Endodermal cell (in vitro differentiated cells): ENCODE data around the gene RERE. TPM values are rescaled to one million over a fixed set of nuclear protein-coding genes. Genes with fewer than 3 reads are reported as not detected.

ENCODE experiments used
- DNase-seq: peaks from one replicate; pipeline ENCODE4 v3.0.0-alpha.2; 2017
- H3K27ac ChIP-seq: 2 replicates; pipeline ENCODE4 v1.5.1; 2013; ENCODE audit warnings: mild to moderate bottlenecking, low read depth, low read length, moderate library complexity
- H3K27me3 ChIP-seq: 2 replicates; pipeline ENCODE4 v1.6.1; 2013; ENCODE audit warnings: mild to moderate bottlenecking, low read length, moderate library complexity; ENCODE audit not compliant: insufficient read depth, control insufficient read depth, poor library complexity, severe bottlenecking
- H3K36me3 ChIP-seq: 2 replicates; pipeline ENCODE4 v1.7.0; 2013; ENCODE audit warnings: mild to moderate bottlenecking, low read length, moderate library complexity; ENCODE audit not compliant: control insufficient read depth, insufficient read depth
- H3K4me1 ChIP-seq: one replicate; pipeline ENCODE4 v1.7.0; 2013; ENCODE audit warnings: low read length; ENCODE audit not compliant: control insufficient read depth, insufficient read depth
- H3K4me3 ChIP-seq: 2 replicates; pipeline ENCODE4 v1.5.1; 2013; ENCODE audit warnings: mild to moderate bottlenecking, low read length, moderate library complexity
- H3K9ac ChIP-seq: 2 replicates; pipeline ENCODE4 v1.6.1; 2013; ENCODE audit warnings: mild to moderate bottlenecking, low read length, moderate library complexity; ENCODE audit not compliant: poor library complexity, severe bottlenecking; ENCODE audit errors: extremely low read depth
- H3K9me3 ChIP-seq: 2 replicates; pipeline ENCODE4 v1.6.1; 2013; ENCODE audit warnings: mild to moderate bottlenecking, low read length, moderate library complexity; ENCODE audit not compliant: control insufficient read depth
- H3K27ac Mint-ChIP-seq: 2 replicates; pipeline ENCODE4 v1.8.0; 2020; ENCODE audit warnings: mixed read lengths
- H3K27me3 Mint-ChIP-seq: 2 replicates; pipeline ENCODE4 v1.8.0; 2021; ENCODE audit warnings: mild to moderate bottlenecking, mixed read lengths; ENCODE audit not compliant: insufficient read depth
- H3K36me3 Mint-ChIP-seq: 2 replicates; pipeline ENCODE4 v1.8.0; 2020; ENCODE audit warnings: low read depth, mixed read lengths
- H3K4me1 Mint-ChIP-seq: 2 replicates; pipeline ENCODE4 v1.8.0; 2020; ENCODE audit warnings: mixed read lengths
- H3K4me3 Mint-ChIP-seq: 2 replicates; pipeline ENCODE4 v1.8.0; 2020; ENCODE audit warnings: mild to moderate bottlenecking, moderate library complexity, mixed read lengths
- H3K9me3 Mint-ChIP-seq: 2 replicates; pipeline ENCODE4 v1.8.0; 2020; ENCODE audit warnings: mild to moderate bottlenecking, mixed read lengths
- CTCF ChIP-seq: fragments of 200-600 bp; sonication (generic); conservative IDR thresholded peaks from 2 replicates; pipeline ENCODE4 v1.5.0; 2021; ENCODE audit warnings: antibody characterized with exemption, mild to moderate bottlenecking
- WGBS, 2 experiments: methylation state at CpG; one replicate each; pipeline versions ENCODE4 v1.1.5 to v1.1.7; 2013; ENCODE audit warnings: missing lambda C conversion rate in 2 of 2, mixed read lengths in 1 of 2; ENCODE audit not compliant: insufficient coverage in 1 of 2, insufficient read length in 1 of 2; 5-methylcytosine and 5-hydroxymethylcytosine counted together
- total RNA-seq, 2 donors: library from RNA; stranded (reverse); fragmentation: NEBNext Ultra II Directional in 1 of 2; extraction: Animal tissue kit (Norgen Biotek cat#: 25700) in 1 of 2; gene quantifications; 2 replicates in 1 of 2; 3 replicates in 1 of 2; pipeline ENCODE4 v1.2.1, GENCODE V29; 2021

The RERE gene
- total RNA-seq, 2 donors from 2014 or later, result 159 to 179 TPM

GRCh38 chr1:8669606-8670335, 147.7 kb downstream of the RERE start:
- Mint-ChIP-seq H3K36me3 (no peaks in the 10 kb centered on the region), H3K4me3 (no peak overlapping the region), H3K4me1 (peaks cover 66% of the 10 kb centered on the region), H3K27me3 (no peaks in the 10 kb centered on the region), H3K9me3 (no peaks in the 10 kb centered on the region), H3K27ac (peak overlapping the region; percentile 60)
- no peak overlapping the region for H3K27ac ChIP-seq
- H3K4me1 ChIP-seq, result peaks cover 50% of the 10 kb centered on the region
- no peaks in the 10 kb centered on the region for H3K27me3 ChIP-seq
- TF ChIP-seq CTCF, result no peak
- H3K4me3 ChIP-seq, result peak overlapping the region; percentile 16
- H3K36me3 ChIP-seq, result no peaks in the 10 kb centered on the region
- no peak overlapping the region for H3K9ac ChIP-seq
- no peak for DNase-seq
- H3K9me3 ChIP-seq, result no peaks in the 10 kb centered on the region
- 93 to 96% methylated on average over 3 of the region's 4 CpGs for WGBS, 2 experiments

- no peak overlapping the region for H3K4me3 ChIP-seq
- H3K27me3 ChIP-seq, result no peaks in the 10 kb centered on the region
- no peaks in the 10 kb centered on the region for H3K27me3 Mint-ChIP-seq
- no peak overlapping the region for H3K4me3 Mint-ChIP-seq
- H3K9me3 Mint-ChIP-seq, result no peaks in the 10 kb centered on the region
- no peak for DNase-seq
- no peaks in the 10 kb centered on the region for H3K36me3 ChIP-seq
- no peaks in the 10 kb centered on the region for H3K36me3 Mint-ChIP-seq
- 93 to 99% methylated on average over 3 to 5 of the region's 5 CpGs for WGBS, 2 experiments
- peak overlapping the region; percentile 59 for H3K27ac Mint-ChIP-seq
- H3K4me1 ChIP-seq, result peaks cover 47% of the 10 kb centered on the region
- H3K27ac ChIP-seq, result no peak overlapping the region
- peaks cover 55% of the 10 kb centered on the region for H3K4me1 Mint-ChIP-seq
- H3K9me3 ChIP-seq, result no peaks in the 10 kb centered on the region
- H3K9ac ChIP-seq, result no peak overlapping the region
- no peak for TF ChIP-seq CTCF
Measured at GRCh38 chr1:8667869-8668594, 149.4 kb downstream of the RERE start.

DNA sequence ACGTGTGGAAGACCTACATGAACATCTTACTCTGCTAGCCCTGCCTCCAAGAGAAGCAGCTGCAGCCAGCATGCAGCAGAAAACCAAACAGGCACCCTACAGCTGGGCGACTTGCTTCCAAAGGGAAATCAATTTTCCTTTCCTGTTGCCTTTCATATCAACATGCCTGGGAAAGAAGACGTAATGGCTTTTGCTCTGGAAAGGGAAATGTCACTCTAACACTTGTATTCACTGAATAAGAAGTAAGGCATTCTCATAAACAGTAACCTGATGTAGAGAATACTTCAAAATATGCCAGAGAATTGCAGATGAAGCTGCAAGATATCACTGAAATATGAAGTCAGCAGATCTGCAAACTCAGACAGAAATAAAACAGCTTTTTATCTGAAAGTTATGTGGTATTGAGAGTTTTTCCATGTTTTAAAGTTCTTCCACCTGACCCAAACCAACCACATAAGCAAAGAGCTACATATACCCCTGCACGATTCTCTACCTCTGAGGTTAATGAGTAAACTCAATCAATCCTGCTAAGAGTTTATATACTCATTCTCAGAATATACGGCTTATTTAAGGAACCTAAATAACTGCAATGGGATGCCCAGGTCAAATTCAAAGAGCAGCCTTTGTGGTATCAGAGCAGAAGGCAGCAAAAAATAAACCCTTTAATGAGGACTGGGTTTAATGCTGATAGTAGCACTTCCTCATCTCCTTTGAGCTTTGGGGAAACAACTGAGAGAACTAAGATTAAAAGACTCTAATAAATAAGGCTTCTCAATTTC, 150.9 kb downstream of the RERE start:
- Mint-ChIP-seq H3K4me1 (peaks cover 43% of the 10 kb centered on the region), H3K27ac (no peak overlapping the region), H3K4me3 (no peak overlapping the region), H3K27me3 (no peaks in the 10 kb centered on the region), H3K36me3 (no peaks in the 10 kb centered on the region), H3K9me3 (no peaks in the 10 kb centered on the region)
- DNase-seq, result no peak
- no peaks in the 10 kb centered on the region for H3K9me3 ChIP-seq
- no peak overlapping the region for H3K9ac ChIP-seq
- peak overlapping the region; percentile 39 for H3K4me3 ChIP-seq
- H3K27me3 ChIP-seq, result no peaks in the 10 kb centered on the region
- H3K27ac ChIP-seq, result no peak overlapping the region
- H3K4me1 ChIP-seq, result peaks cover 56% of the 10 kb centered on the region
- H3K36me3 ChIP-seq, result no peaks in the 10 kb centered on the region
- WGBS, 2 experiments, result 80 to 82% methylated on average over 4 to 5 of the region's 5 CpGs
- TF ChIP-seq CTCF, result no peak
